B cell (primary cell): ENCODE measurements around the gene INSYN2A. TPM values are rescaled to one million over a fixed set of nuclear protein-coding genes. Genes with fewer than 3 reads are reported as not detected.

Experiments
- ATAC-seq: fragments of 200-7000 bp; cut with Tn5 transposase; one replicate; pipeline ENCODE4 v1.10.0; 2021; ENCODE audit warnings: low read depth, mild to moderate bottlenecking, moderate number of reproducible peaks, moderate library complexity
- CTCF ChIA-PET: fragments of 350-600 bp; sonication (Branson Sonifier 250); formaldehyde crosslinking; loops from one replicate; lab custom pipeline; 2021; ENCODE audit warnings: antibody characterized with exemption, inconsistent platforms; lab: Charles Lee
- POLR2A ChIA-PET: fragments of 350-600 bp; sonication (Branson Sonifier 250); formaldehyde crosslinking; loops from one replicate; lab custom pipeline; 2021; ENCODE audit warnings: antibody characterized with exemption; lab: Charles Lee
- DNase-seq: peaks from one replicate; pipeline ENCODE4 v3.0.0; 2013
- H2AFZ ChIP-seq: 2 replicates; pipeline ENCODE4 v1.6.1; 2012; ENCODE audit warnings: mild to moderate bottlenecking, low read depth, low read length; ENCODE audit not compliant: insufficient read depth, poor library complexity, severe bottlenecking
- H3K27ac ChIP-seq, 2 donors: 1 replicate in 1 of 2; 2 replicates in 1 of 2; pipeline ENCODE4 v1.5.1; 2012 to 2013; ENCODE audit warnings: low read length in 2 of 2, mild to moderate bottlenecking in 2 of 2, moderate library complexity in 1 of 2
- H3K27me3 ChIP-seq, 4 experiments: fragments of 200-600 bp in 1 of 4; sonication (generic) in 1 of 4; replicated peaks in 1 of 4; 1 replicate in 2 of 4; 2 replicates in 2 of 4; pipeline versions ENCODE4 v1.6.1 to v1.7.0; 2013 to 2016; ENCODE audit warnings: low read length in 3 of 4, mild to moderate bottlenecking in 2 of 4, mixed read lengths in 1 of 4, moderate library complexity in 1 of 4; ENCODE audit not compliant: insufficient read depth in 4 of 4, control insufficient read depth in 3 of 4; ENCODE audit errors: control extremely low read depth in 1 of 4
- H3K36me3 ChIP-seq, 2 experiments: replicated peaks in 1 of 2; 1 replicate in 1 of 2; 2 replicates in 1 of 2; pipeline versions ENCODE4 v1.6.1 to v1.7.1; 2013; ENCODE audit warnings: low read length in 1 of 2; ENCODE audit not compliant: insufficient read depth in 2 of 2, control insufficient read depth in 1 of 2; ENCODE audit errors: control extremely low read depth in 1 of 2, extremely low read depth in 1 of 2
- H3K4me1 ChIP-seq, 2 donors: fragments of 200-600 bp in 1 of 2; sonication (generic) in 1 of 2; 1 replicate in 1 of 2; 2 replicates in 1 of 2; pipeline versions ENCODE4 v1.5.1 to v1.6.1; 2013 to 2017; ENCODE audit warnings: low read length in 2 of 2; ENCODE audit not compliant: control insufficient read depth in 2 of 2, insufficient read depth in 2 of 2
- H3K4me2 ChIP-seq: replicated peaks from 2 replicates; pipeline ENCODE3; 2012; ENCODE audit warnings: mild to moderate bottlenecking, low read depth, low read length; ENCODE audit not compliant: poor library complexity, severe bottlenecking
- H3K4me3 ChIP-seq, 5 experiments: fragments of 200-600 bp in 1 of 5; sonication (generic) in 1 of 5; 1 replicate in 3 of 5; 2 replicates in 2 of 5; pipeline versions ENCODE4 v1.5.1 to v1.7.0; 2011 to 2016; ENCODE audit warnings: low read length in 4 of 5, mild to moderate bottlenecking in 4 of 5, low read depth in 2 of 5, control low read depth in 1 of 5, moderate library complexity in 1 of 5; ENCODE audit not compliant: insufficient read depth in 1 of 5; ENCODE audit errors: control extremely low read depth in 1 of 5, extremely low read depth in 1 of 5
- H3K79me2 ChIP-seq: fragments of 200-600 bp; sonication (generic); one replicate; pipeline ENCODE4 v1.6.0; 2016; ENCODE audit warnings: low read length; ENCODE audit not compliant: control insufficient read depth, insufficient read depth
- H3K9ac ChIP-seq: fragments of 200-600 bp; sonication (generic); 2 replicates; pipeline ENCODE4 v1.6.1; 2017; ENCODE audit warnings: mild to moderate bottlenecking, low read length, moderate library complexity
- H3K9me3 ChIP-seq, 3 donors: one replicate each; pipeline versions ENCODE4 v1.6.1 to v1.7.1; 2013; ENCODE audit warnings: low read length in 2 of 3; ENCODE audit not compliant: control insufficient read depth in 2 of 3, insufficient read depth in 1 of 3; ENCODE audit errors: control extremely low read depth in 1 of 3
- H4K20me1 ChIP-seq: 2 replicates; pipeline ENCODE4 v1.6.0; 2012; ENCODE audit warnings: mild to moderate bottlenecking, low read length; ENCODE audit not compliant: insufficient read depth, control insufficient read depth, poor library complexity, severe bottlenecking
- H3K27ac Mint-ChIP-seq: one replicate; pipeline ENCODE4 v1.8.0; 2021; ENCODE audit warnings: mixed read lengths
- H3K27me3 Mint-ChIP-seq: one replicate; pipeline ENCODE4 v1.8.0; 2021; ENCODE audit warnings: mixed read lengths
- H3K4me1 Mint-ChIP-seq: one replicate; pipeline ENCODE4 v1.8.0; 2021; ENCODE audit warnings: mixed read lengths
- H3K4me3 Mint-ChIP-seq: one replicate; pipeline ENCODE4 v1.8.0; 2021; ENCODE audit warnings: mixed read lengths
- H3K9me3 Mint-ChIP-seq: one replicate; pipeline ENCODE4 v1.8.0; 2022; ENCODE audit warnings: mixed read lengths; ENCODE audit not compliant: insufficient read depth
- EZH2 ChIP-seq: IDR thresholded peaks from 2 replicates; pipeline ENCODE4 v1.6.1; 2012; ENCODE audit warnings: borderline replicate concordance, low read depth, mild to moderate bottlenecking, moderate library complexity, low read length; ENCODE audit not compliant: insufficient read depth, poor library complexity, severe bottlenecking
- WGBS: methylation state at CpG from one replicate; pipeline ENCODE4 v1.1.5; 2013; ENCODE audit warnings: missing lambda C conversion rate; ENCODE audit not compliant: insufficient coverage; 5-methylcytosine and 5-hydroxymethylcytosine counted together
- intact Hi-C: fragments of 100-400 bp; cut with micrococcal nuclease; formaldehyde crosslinking; loops from one replicate; pipeline ENCODE4 v1.10.0; 2022
- polyA plus RNA-seq: library from polyadenylated mRNA; depleted of rRNA; stranded (reverse); fragments of >200 nt; gene quantifications from 2 replicates; pipeline ENCODE4 v1.2.3, GENCODE V29; 2012
- total RNA-seq, 2 donors: library from RNA; stranded (reverse); fragments of 120-200 nt in 1 of 2; gene quantifications; 1 replicate in 1 of 2; 2 replicates in 1 of 2; pipeline versions ENCODE4 v1.2.3 to v1.2.4, GENCODE V29; 2013 to 2022
- TF ChIP-seq, protein P1 (sequence below): fragments of 200-600 bp; IDR thresholded peaks from one replicate; pipeline ENCODE4 v1.8.0; 2022; ENCODE audit warnings: antibody characterized with exemption, mild to moderate bottlenecking

Gene INSYN2A
- total and polyA plus RNA-seq, 2 donors (not counting 1 experiment from before 2014, with no cell fraction given): not detected

DNA sequence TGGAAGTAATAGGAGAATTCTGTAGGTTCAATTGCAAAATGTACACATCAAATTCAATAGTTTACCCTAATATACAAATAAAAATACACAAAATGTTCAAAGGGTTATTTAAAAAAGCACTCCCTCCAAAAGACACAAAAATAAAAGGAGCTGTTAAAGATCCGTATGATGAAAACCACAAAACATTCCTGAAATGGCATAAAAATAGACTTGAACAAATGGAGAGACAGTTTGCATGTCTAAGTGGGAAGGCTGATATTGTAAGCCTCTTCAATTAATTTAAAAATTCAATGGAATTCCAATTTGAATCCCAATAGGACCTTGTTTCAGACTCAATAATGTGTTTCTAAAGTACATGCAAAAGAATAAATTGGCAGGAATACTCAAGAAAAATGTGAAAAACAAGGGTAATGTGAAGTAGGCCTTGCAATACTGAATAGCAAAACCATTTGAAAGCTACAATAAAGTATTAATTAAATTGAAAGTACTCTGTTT lies 38.0 kb upstream of the INSYN2A start:
- Mint-ChIP-seq H3K27ac (no peak overlapping the region), H3K9me3 (no peaks in the 10 kb centered on the region), H3K4me3 (no peak overlapping the region), H3K27me3 (no peaks in the 10 kb centered on the region), H3K4me1 (no peaks in the 10 kb centered on the region)
- intact Hi-C loops: no loop called here
- DNase-seq (no peak), ATAC-seq (no peak)
- ChIA-PET POLR2A (no interaction called here), CTCF (no interaction called here)
- H3K4me3 ChIP-seq: no peak overlapping the region
- WGBS: no CpG with 5 or more reads among the region's 1 CpG
- H3K27me3 ChIP-seq: no peaks in the 10 kb centered on the region
- no peak overlapping the region for H3K27ac ChIP-seq
- H3K4me2 ChIP-seq: no peak overlapping the region
- no peaks in the 10 kb centered on the region for H3K79me2 ChIP-seq
- no peaks in the 10 kb centered on the region for H3K4me1 ChIP-seq
- no peaks in the 10 kb centered on the region for H3K36me3 ChIP-seq
- H4K20me1 ChIP-seq: no peaks in the 10 kb centered on the region
- no peaks in the 10 kb centered on the region for H3K9me3 ChIP-seq
- TF ChIP-seq, protein P1, sequence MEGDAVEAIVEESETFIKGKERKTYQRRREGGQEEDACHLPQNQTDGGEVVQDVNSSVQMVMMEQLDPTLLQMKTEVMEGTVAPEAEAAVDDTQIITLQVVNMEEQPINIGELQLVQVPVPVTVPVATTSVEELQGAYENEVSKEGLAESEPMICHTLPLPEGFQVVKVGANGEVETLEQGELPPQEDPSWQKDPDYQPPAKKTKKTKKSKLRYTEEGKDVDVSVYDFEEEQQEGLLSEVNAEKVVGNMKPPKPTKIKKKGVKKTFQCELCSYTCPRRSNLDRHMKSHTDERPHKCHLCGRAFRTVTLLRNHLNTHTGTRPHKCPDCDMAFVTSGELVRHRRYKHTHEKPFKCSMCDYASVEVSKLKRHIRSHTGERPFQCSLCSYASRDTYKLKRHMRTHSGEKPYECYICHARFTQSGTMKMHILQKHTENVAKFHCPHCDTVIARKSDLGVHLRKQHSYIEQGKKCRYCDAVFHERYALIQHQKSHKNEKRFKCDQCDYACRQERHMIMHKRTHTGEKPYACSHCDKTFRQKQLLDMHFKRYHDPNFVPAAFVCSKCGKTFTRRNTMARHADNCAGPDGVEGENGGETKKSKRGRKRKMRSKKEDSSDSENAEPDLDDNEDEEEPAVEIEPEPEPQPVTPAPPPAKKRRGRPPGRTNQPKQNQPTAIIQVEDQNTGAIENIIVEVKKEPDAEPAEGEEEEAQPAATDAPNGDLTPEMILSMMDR: no peak
- TF ChIP-seq EZH2: no peak
- H3K9ac ChIP-seq: no peak overlapping the region
- no peak overlapping the region for H2AFZ ChIP-seq

- Mint-ChIP-seq H3K9me3 (no peaks in the 10 kb centered on the region), H3K4me3 (no peak overlapping the region), H3K27ac (no peak overlapping the region), H3K27me3 (no peaks in the 10 kb centered on the region), H3K4me1 (no peaks in the 10 kb centered on the region)
- Histone ChIP-seq H2AFZ (no peak overlapping the region), H3K27ac (no peak overlapping the region), H3K4me1 (no peaks in the 10 kb centered on the region), H3K27me3 (no peaks in the 10 kb centered on the region), H3K79me2 (no peaks in the 10 kb centered on the region), H3K4me2 (no peak overlapping the region), H4K20me1 (no peaks in the 10 kb centered on the region), H3K9ac (no peak overlapping the region), H3K36me3 (no peaks in the 10 kb centered on the region), H3K9me3 (peaks cover 0 to 8% (median 0%) of the 10 kb centered on the region in 3 donors), H3K4me3 (no peak overlapping the region)
- DNase-seq (no peak), ATAC-seq (no peak)
- 87% methylated on average over 11 of the region's 12 CpGs for WGBS
- CTCF ChIA-PET: no interaction called here
- intact Hi-C loops: no loop called here
- POLR2A ChIA-PET: no interaction called here
- TF ChIP-seq EZH2: no peak
- TF ChIP-seq, protein P1: no peak
These were observed 31.9 kb upstream of the INSYN2A start for GRCh38 chr10:127228195-127228787.
